ENCODE data around the gene PRDM7.

GRCh38 chr16:90048347-90048722 lies 28.8 kb downstream of the PRDM7 start:
- TF ChIP-seq CTCF (IDR thresholded peaks at IDR 0.05) (no peak), POLR2A (IDR thresholded peaks at IDR 0.05) (no peak)

All from Peyer's patch (tissue), 4 donors.